Measurements from ENCODE around the gene PLEKHA3. TPM values are rescaled to one million over a fixed set of nuclear protein-coding genes. Genes with fewer than 3 reads are reported as not detected.
A peak's percentile ranks its signal among the peaks of the same experiment; 100 is the strongest.

The PLEKHA3 gene
- total and polyA plus RNA-seq, 9 of the 15 experiments (the other 6 are each of a cell fraction or from before 2014, with no cell fraction given) = 2.3 to 23.4 (median 10.5) TPM

- TF ChIP-seq E2F5 (CRISPR knock-in tag; IDR thresholded peaks at IDR 0.05) (0 out of 2 replicates have a peak, but pooled peaks have one; percentile 62), GMEB1 (CRISPR knock-in tag; IDR thresholded peaks at IDR 0.05) (peak; percentile 47; the same call in 1 of the 2 replicates), CCNT2 (IDR thresholded peaks at IDR 0.05; ENCODE audit: borderline replicate concordance, extremely low read depth, insufficient read length, low read depth, low read length) (peak; percentile 92), SMAD2 (IDR thresholded peaks at IDR 0.05; ENCODE audit: low read depth, low read length) (no peak), SP2 (IDR thresholded peaks at IDR 0.05; ENCODE audit: extremely low read depth, low read depth, low read length, poor library complexity, severe bottlenecking) (no peak), HMGN3 (IDR thresholded peaks at IDR 0.05; ENCODE audit: borderline replicate concordance, extremely low read depth, insufficient read length, low read depth, low read length) (peak; percentile 85), TAL1 (IDR thresholded peaks at IDR 0.05) (no peak), EZH2 (IDR thresholded peaks at IDR 0.05; ENCODE audit: borderline replicate concordance, low read depth, low read length) (no peak), ZBTB7A (IDR thresholded peaks at IDR 0.05; ENCODE audit: borderline replicate concordance, control insufficient read depth, low read depth, low read length) (peak; percentile 56), GTF2A2 (tag; IDR thresholded peaks at IDR 0.05) (no peak), RBM25 (IDR thresholded peaks at IDR 0.05; ENCODE audit: low read depth, low read length, severe bottlenecking) (peak; percentile 35), MAZ (CRISPR knock-in tag; conservative IDR thresholded peaks at IDR 0.05 in 1 of 2, IDR thresholded peaks at IDR 0.05 in 1 of 2) (peak; percentile 72 to 80), CBX8 (IDR thresholded peaks at IDR 0.05; ENCODE audit: borderline replicate concordance, extremely low read depth, low read depth, low read length, poor library complexity, severe bottlenecking) (no peak), ARHGAP35 (IDR thresholded peaks at IDR 0.05; ENCODE audit: partially characterized antibody) (no peak), EGR1 (conservative IDR thresholded peaks at IDR 0.05) (peak; percentile 72), E2F3 (CRISPR knock-in tag; IDR thresholded peaks at IDR 0.05) (no peak), HNRNPLL (IDR thresholded peaks at IDR 0.05; ENCODE audit: low read depth, low read length, poor library complexity, severe bottlenecking) (peak; percentile 60), CUX1 (CRISPR knock-in tag; IDR thresholded peaks at IDR 0.05) (no peak)
Observed at GRCh38 chr2:178480227-178481181, at the start of gene PLEKHA3 (continued).
